NCI-H187 treated with DMSO at 0.1 percent for 48 hours (cell line): ENCODE data around the gene C17orf107.
"Not testable (repeated sequence)": the region's sequence is repeated elsewhere in the genome, so short reads cannot be mapped to it uniquely, and the experiment has no call there.

Experiments
- DNase-seq: peaks from one replicate; lab custom pipeline; 2025; lab: John Stamatoyannopoulos, UW

C17orf107 gene

DNA sequence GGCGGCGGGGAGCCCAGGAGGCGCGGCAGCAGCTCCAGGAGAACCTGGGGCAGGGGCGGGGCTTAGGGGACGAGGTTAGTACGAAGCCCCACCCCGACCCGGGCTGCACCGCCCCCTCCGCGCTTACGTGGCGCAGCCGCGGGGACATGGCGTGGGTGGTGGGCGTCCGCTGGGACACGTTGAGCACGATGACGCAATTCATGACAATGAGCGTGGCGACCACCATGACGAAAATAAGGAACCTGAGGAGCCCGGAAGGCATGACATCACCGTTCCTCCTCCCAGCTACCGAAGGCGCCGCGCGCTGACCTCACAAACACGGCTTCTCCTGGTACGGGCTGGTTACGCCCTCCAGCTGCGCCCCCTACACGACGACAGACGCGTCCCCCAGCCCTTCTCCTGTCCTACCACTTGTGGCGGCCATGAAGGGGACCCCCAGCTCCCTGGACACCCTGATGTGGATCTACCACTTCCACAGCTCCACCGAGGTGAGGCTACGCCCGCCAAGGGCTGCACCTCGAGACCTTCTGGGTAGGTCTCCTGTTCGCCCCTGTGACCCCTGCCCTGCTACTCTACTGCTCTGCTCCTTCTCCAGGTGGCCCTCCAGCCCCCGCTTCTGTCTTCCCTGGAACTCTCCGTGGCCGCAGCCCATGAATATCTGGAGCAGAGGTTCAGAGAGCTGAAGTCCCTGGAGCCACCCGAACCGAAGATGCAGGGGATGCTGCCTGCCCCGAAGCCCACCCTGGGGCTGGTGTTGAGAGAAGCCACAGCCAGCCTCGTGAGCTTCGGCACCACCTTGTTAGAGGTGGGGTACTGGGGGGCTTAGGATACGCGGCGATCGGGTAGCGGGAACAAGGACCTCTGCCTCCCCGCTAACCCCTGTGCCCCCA, at the start of gene C17orf107:
TSS of gene C17orf107 (plus strand) at position 196 of the 890 bp plus-strand sequence. CDS start at position 423, 227 bp downstream.
- no peak for DNase-seq

DNA sequence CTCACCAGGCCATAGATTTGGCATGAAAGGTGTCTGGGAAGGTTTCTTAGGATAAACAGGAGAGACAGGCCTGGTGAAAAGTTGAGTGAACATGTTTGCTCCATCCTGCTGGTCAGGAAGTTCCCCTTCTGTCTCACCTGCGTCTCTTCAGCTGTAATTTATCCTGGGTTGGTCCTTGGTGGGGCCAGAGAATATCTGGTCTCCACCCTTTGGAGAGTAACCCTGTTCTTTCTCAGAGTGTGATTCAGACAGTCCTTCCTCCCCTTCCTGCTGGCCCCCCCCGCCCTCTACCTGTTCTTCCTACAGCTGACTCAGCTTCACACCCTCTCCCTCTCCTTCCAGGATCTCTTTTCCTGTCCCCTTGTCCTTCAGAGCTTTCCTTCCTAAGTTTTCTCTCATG, 49.1 kb upstream of the C17orf107 start:
- no peak for DNase-seq

DNA sequence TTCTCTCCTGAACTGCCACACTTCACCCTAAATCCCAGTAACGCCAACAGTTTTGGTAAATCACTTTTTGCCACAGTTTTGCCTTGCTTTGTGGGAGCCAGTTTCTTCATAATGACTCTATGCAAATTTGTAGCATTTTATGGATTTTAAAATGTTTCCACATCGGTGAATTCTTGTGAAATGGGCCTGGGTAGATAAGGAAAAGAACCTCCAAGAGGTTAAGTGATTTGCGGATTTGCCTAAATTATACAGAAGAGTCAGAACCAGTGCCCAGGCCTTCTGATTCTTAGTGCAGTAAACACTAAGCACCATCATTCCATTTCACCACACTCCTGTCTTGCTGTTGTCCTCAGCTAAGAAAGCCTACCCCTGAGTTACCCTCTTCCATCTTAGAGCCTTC, 48.3 kb upstream of the C17orf107 start:
- no peak for DNase-seq

DNA sequence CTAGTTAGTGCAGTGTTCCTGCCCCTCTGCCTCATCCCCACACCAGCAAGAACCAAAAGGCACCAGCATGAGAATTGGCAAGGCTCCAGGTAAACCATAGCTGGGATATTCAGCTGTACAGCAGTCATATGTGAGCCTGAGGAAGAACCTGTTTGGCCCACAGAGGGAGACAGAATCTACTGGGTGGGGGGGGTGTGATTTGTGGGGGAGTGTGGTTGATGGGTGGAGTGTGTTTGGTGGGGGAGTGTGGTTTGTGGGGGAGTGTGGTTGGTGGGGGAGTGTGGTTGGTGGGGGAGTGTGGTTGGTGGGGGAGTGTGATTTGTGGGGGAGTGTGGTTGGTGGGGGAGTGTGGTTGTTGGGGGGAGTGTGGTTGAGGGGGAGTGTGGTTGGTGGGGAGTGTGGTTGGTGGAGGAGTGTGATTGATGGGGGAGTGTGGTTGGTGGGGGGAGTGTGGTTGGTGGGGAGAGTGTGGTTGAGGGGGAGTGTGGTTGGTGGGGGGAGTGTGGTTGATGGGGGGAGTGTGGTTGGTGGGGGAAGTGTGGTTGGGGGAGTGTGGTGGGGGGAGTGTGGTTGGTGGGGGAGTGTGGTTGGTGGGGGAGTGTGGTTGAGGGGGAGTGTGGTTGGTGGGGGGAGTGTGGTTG, 46.6 kb upstream of the C17orf107 start:
- no peak for DNase-seq

DNA sequence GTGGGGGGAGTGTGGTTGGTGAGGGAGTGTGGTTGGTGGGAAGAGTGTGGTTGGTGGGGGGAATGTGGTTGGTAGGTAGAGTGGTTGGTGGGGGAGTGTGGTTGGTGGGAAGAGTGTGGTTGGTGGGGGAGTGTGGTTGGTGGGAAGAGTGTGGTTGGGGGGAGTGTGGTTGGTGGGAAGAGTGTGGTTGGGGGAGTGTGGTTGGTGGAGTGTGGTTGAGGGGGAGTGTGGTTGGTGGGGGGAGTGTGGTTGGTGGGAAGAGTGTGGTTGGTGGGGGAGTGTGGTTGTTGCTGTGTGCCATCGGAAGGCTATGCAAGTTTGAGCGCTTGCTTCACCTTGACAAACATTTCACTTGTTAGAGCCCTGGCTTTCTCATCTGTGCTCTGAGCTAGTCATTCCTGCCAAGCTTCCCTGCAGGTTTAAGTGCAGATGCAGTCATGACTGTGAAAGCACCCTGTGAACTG, 46.1 kb upstream of the C17orf107 start:
- no peak for DNase-seq

DNA sequence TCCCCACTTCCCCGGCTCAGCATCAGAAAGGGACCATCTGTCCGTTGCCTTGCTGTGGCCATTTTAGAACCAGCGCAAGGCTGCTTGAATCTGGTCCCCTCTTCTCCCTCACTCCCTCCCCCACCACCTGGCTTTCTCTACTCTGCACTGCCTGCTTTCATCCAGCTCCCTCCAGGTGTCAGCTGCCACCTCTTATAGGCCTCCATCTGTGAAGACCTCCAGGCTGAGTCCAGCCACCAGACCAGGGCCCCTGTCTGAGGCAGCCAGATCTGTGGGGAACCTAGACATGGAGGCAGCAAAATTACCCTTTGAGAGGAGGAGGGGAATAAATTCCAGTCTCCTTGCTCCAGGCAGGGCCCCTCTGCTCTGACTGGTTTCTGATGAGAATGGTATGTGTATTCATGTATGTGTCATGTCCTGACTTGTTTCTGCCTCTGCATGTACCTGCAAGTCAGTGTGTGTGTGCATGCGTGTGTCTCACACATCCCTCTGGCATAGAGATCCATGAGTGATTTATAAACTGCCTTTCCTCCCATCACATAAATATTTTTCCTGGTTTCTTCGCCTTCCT, 45.1 kb upstream of the C17orf107 start:
- no peak for DNase-seq

DNA sequence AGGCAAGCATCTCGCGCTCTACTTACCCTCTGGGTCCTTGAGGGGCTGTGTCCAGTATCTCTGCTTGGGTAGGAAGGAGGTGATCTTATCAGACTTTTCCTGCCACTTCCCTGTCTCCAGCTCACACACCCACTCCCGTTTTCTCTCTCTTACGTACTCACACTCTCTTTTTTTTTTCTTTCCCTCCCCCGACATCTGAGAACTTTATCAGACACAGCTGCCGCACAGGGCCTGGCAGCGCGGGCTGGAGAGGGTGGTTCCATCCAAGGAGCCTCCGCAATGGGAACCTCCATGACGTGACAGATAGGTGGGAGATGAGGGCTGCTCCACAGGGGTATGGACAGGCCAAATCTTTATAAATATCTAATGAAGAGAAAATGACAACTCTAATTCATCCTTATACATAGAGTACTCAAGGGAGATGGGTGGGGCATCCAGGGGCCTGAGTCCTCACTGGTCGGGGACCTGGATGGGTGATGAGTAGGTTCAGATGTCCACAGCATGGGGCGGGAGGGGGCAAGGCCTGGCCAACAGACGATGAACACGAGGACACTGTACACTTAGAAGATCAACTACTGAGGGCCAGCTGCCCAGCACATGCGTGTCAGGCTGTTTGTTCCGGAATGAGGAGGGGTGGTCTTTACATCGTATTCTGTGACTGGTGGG, 42.9 kb upstream of the C17orf107 start:
- DNase-seq: no peak

DNA sequence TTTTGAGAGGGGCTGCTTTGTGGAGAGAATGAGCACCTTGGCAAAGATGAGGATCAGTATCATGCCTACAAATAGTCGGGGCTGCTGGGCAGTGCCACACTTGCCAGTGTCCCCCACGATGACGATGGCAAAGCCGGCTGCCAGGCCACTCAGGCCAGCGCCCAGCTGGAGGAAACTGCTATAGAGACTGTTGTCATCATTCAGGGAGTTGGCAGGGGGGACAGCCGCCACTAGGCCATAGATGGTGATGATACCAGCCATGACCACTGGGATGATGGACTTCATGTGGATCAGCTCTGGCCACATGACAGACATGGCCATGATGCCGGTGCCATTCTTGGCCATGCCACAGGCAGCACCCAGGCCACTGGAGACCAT, 42.4 kb upstream of the C17orf107 start:
- no peak for DNase-seq

DNA sequence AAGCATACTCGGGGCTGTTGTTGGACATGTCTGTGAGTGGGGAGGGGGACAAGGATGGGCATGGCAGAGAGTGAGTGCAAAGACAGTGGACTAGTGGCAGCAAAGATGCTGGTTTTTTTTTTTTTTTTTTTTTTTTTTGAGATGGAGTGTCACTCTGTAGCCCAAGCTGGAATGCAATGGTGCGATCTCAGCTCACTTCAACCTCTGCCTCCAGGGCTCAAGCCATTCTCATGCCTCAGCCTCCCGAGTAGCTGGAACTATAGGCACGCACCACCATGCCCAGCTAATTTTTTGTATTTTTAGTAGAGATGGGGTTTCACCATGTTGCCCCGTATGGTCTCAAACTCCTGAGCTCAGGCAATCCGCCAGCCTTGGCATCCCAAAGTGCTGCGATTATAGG, 42.0 kb upstream of the C17orf107 start:
- not testable (repeated sequence) for DNase-seq

DNA sequence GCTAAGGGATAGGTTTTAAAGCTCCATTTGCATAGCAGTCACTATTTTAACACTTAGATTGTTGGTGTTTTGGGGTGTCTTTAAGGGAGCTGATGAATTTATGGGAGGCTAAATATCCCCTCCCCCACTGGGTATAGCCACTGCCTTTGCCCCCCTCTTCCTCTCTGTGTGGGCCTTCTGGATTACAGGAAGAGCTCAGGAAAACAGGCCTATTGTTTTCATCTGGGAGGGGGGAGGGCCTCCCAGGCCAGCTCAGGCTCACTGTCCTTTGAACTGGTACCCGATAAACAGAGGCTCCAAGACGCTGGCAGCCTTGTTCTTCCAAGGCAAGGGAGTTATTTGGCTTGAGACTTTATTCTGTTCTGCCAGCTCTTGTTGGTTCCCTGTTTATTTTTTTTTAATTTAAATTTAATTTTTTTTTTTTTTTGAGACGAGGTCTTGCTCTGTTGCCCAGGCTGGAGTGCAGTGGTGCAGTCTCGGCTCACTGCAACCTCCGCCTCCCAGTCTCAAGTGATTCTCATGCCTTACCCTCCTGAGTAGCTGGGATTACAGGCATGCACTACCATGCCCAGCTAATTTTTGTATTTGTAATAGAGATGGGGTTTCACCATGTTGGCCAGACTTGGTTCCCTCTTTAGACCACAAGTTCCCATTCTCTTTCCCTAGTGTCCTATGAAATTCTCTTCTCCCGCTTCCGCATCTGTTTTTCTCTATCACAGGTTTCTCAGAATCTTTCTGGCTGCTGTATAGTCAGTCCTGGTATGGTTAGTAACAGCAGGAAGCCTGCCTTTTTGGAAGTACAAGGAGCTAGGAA, 41.1 kb upstream of the C17orf107 start:
- DNase-seq: no peak

DNA sequence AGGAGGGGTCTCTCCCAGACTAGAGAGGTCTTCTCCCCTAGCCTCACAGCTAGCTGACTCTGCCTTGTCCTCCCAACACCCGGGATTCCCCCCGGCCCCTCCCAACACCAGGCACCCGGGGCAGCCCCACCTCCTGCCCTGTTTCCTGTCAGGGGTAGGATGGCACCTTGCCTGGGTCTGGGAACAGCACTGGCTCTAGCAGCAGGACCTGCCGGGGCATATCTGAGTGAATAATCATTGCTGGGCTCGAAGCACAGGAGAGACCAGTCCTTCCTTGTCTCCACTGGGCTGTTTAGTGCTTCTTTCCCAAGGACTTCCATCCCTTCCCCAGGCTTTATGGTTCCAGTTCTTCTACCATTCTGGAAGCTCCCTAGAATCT, 40.5 kb upstream of the C17orf107 start:
- DNase-seq: no peak

DNA sequence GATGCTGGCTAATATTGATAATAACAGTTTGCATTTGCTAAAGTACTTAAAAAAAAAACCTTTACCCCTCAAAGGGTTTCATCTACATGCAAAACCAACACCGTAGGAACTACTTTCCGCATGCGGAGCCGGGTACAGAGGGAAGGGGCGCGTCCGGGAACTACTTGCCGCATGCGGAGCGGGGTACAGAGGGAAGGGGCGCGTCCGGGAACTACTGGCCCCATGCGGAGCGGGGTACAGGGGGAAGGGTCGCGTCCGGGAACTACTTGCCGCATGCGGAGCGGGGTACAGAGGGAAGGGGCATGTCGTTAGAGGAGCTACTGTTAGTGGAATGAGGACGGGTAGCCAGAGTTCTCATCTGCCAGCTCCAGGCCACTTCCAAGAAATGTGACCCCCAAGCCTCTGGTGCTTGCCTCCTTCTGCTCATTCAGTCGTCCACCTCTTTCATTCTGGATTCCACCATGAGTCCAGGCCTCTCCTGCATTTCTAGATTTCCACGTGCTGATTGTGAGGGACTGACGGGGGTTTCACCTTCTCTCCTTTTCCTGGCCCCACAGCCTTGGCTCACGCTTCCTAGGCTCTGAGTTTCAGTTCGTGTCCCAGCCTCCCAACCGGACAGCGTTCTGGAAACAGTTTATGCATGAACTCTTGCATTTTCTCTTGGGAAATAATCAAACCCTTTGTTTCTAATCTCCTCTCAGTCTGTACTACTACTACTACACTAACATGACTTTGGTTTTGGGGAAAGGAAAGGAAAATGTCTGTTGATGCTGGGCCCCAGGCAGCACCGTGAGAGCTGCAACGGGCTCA, 39.3 kb upstream of the C17orf107 start:
- DNase-seq: no peak

DNA sequence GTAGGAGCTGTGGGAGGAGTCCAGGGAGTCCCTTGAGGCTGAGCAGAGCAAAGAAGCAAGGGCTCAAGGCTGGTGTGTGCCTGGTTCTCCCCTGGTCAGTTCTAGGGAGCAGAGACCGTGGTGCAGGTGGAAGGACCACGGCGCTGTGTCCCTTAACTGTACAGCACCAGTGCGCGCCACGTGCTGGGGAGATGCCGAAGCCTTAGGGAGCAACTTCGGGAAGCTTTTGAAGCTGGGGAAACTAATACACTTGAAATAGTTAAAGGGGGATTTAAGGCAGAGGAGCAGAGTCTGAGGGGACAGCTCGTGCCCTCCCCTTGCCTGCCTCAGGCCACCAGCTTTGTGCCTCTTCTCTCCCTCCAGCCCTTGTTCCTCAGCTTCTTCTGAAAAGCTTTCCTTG, 38.7 kb upstream of the C17orf107 start:
- DNase-seq: no peak

DNA sequence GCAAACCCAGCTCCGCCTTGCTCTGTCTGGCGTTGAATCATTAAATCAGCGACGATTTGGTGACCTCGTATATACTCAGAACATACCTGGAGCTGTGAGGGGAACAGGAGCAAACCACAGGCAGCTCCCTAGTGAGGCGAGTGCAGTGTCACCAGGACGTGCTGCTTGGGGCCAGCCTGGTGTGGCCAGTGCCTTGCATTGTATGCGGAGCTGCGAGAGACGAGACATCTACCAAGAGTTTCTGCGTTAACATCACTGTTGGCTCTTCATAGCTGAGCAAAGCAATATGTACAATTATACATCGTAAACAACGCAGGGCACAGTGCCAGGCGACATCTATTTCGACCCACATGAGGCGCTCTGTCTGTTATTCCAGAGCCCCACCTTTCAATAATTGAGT, 38.3 kb upstream of the C17orf107 start:
- no peak for DNase-seq

DNA sequence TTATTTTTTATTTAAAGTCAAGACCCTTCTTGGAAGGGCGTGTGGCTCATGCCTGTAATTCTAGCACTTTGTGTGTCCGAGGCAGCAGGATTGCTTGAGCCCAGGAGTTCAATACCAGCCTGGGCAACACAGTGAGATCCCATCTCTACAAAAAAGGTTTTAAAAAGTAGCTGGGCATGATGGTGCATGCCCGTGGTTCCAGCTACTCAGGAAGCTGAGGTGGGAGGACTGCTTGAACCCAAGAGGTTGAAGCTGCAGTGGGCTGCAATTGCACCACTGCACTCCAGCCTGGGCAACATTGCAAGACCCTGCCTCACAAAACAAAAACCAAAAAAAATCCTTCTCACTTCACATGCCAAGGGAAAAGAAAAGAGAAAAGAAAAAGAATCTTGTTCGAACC, 36.6 kb upstream of the C17orf107 start:
- no peak for DNase-seq

DNA sequence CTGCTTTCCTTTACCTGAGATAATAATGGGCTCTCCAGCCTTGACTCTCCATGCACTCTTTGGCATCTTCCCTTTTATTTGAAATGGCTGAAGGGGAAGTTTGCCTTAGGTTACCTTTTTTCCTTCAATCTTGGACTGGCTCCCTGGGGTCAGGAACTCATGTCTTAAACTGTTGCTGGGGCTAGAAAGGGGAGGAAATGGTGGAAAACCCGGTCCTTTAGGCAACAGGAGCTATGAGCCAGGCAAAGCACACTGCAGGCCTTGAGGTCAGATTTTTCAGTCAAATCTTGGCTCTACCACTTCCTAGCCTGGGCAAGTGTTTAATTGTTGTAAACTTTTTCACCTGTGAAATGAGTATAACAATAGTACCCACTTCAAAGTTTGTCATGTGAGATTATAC, 36.0 kb upstream of the C17orf107 start:
- no peak for DNase-seq

DNA sequence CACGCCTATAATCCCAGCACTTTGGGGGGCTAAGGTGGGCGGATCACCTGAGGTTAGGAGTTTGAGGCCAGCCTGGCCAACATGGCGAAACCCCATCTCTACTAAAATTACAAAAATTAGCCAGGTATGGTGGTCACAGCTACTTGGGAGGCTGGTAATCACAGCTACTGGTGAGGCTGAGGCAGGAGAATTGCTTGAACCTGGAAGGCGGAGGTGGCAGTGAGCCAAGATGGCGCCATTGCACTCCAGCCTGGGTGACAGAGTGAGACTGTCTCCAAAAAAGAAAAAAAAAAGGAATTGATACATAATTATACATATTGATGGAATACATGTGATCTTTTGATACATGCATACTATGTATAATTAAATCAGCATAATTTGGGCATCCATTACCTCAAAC, 31.8 kb upstream of the C17orf107 start:
- DNase-seq: not testable (repeated sequence)

DNA sequence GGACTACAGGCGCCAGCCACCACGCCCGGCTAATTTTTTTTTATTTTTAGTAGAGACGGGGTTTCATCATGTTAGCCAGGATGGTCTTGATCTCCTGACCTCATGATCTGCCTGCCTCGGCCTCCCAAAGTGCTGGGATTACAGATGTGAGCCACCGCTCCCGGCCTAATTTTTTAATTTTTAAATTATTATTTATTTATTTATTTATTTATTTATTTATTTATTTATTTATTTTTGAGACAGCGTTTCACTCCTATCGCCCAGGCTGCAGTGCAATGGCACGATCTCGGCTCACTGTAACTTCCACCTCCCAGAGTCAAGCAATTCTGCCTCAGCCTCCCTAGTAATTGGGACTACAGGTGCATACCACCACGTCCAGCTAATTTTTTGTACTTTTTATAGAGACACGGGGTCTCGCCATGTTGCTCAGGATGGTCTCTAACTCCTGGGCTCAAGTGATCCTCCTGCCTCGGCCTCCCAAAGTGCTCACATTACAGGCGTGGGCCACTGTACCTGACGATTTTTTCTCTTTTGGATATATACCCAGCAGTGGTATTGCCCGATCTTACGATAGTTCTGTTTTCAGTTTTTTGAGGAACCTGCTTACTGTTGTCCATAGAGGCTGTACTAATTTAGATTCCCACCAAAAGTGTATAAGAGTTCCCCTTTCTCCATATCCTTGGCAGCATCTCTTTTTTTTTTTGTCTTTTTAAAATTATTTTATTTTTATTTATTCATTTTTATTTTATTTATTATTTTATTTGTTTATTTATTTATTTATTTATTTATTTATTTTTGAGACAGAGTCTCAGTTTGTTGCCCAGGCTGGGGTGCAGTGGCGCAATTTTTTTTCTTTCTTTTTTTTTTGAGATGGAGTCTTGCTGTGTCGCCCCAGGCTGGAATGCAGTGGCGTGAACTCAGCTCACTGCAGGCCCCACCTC, 30.0 kb upstream of the C17orf107 start:
- DNase-seq: not testable (repeated sequence)

DNA sequence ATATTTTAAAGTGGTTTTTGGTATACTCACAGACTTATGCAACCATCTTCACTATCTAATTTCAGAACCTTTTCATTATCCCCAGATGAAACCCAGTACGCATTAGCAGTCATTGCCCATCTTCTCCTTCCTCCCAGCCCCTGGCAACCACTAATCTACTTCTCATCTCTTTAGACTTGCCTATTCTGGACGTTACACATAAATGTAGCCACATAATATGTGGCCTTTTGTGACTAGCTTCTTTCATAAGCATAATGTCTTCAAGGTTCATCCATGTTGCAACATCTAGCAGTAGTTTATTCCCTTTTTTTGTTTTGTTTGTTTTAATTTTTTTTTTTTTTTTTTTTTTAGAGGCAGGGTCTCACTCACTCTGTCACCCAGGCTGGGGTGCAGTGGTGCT, 28.5 kb upstream of the C17orf107 start:
- DNase-seq: no peak

DNA sequence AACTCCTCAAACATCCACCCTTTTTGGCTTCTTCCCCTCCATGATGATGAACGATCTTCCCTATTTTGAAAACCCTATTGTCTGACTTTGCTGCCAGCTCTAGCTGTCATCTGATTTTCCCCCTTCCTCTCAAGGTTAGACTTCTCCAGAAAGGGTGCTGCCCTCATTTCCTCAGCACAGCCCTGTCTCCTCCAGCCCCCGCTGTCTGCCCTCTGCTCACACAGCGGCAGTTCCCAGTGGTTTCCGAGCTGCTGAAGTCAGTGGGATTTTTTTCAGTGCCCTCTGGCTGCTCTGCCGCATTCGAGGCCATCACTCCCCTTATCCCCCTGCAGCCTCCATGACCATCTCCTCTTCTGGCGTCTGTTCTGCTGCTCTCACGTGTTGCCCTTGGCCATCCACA, 26.6 kb upstream of the C17orf107 start:
- no peak for DNase-seq
